C4-2B (cell line): ENCODE results near the gene MYL7.

Source experiments
- CTCF ChIP-seq: fragments of 450-650 bp; conservative IDR thresholded peaks from 2 replicates; pipeline ENCODE4 v1.5.1; 2017; ENCODE audit warnings: mild to moderate bottlenecking
- ZFX ChIP-seq: fragments of 450-650 bp; IDR thresholded peaks from 2 replicates; pipeline ENCODE4 v1.6.1; 2017

- no peak for TF ChIP-seq CTCF
- TF ChIP-seq ZFX: no peak
These were observed 18.6 kb downstream of the MYL7 start for GRCh38 chr7:44122529-44122928.
